GM23248 (cell line): ENCODE data around the gene KPNA2. TPM values are rescaled to one million over a fixed set of nuclear protein-coding genes. Genes with fewer than 3 reads are reported as not detected.
A peak's percentile ranks its signal among the peaks of the same experiment; 100 is the strongest.
"Not testable (repeated sequence)": the region's sequence is repeated elsewhere in the genome, so short reads cannot be mapped to it uniquely, and the experiment has no call there.

Experiments used
- DNase-seq: peaks from one replicate; pipeline ENCODE4 v3.0.0-alpha.2; 2015
- H2AFZ ChIP-seq: fragments of 200-600 bp; sonication (generic); 2 replicates; pipeline ENCODE4 v1.6.1; 2016; ENCODE audit warnings: antibody characterized with exemption
- H3F3A ChIP-seq: fragments of 200-600 bp; sonication (generic); 2 replicates; pipeline ENCODE4 v1.6.1; 2016; ENCODE audit warnings: mild to moderate bottlenecking, antibody characterized with exemption, mixed run types; ENCODE audit not compliant: insufficient read depth
- H3K27ac ChIP-seq: fragments of 200-600 bp; sonication (generic); 2 replicates; pipeline ENCODE4 v1.5.1; 2016; ENCODE audit warnings: mild to moderate bottlenecking
- H3K27me3 ChIP-seq: fragments of 200-600 bp; sonication (generic); replicated peaks from 2 replicates; pipeline ENCODE4 v1.6.1; 2016; ENCODE audit warnings: mild to moderate bottlenecking; ENCODE audit not compliant: insufficient read depth
- H3K36me3 ChIP-seq: fragments of 200-600 bp; sonication (generic); 2 replicates; pipeline ENCODE4 v1.6.1; 2016; ENCODE audit warnings: low read depth, mild to moderate bottlenecking
- H3K4me1 ChIP-seq: fragments of 200-600 bp; sonication (generic); 2 replicates; pipeline ENCODE4 v1.6.1; 2016; ENCODE audit warnings: mild to moderate bottlenecking; ENCODE audit not compliant: insufficient read depth
- H3K4me2 ChIP-seq: fragments of 200-600 bp; sonication (generic); one replicate; pipeline ENCODE4 v1.6.1; 2016; ENCODE audit warnings: mild to moderate bottlenecking; ENCODE audit not compliant: unreplicated experiment
- H3K4me3 ChIP-seq: fragments of 200-600 bp; sonication (generic); 2 replicates; pipeline ENCODE4 v1.5.1; 2016; ENCODE audit warnings: mild to moderate bottlenecking
- H3K79me2 ChIP-seq: fragments of 200-600 bp; sonication (generic); 2 replicates; pipeline ENCODE4 v1.6.1; 2016; ENCODE audit warnings: mild to moderate bottlenecking; ENCODE audit not compliant: insufficient read depth
- H3K9ac ChIP-seq: fragments of 200-600 bp; sonication (generic); 2 replicates; pipeline ENCODE4 v1.6.1; 2016; ENCODE audit warnings: mild to moderate bottlenecking
- H3K9me2 ChIP-seq: fragments of 200-600 bp; sonication (generic); 2 replicates; pipeline ENCODE4 v1.6.1; 2016; ENCODE audit warnings: mixed run types, mild to moderate bottlenecking, moderate library complexity; ENCODE audit not compliant: insufficient read depth
- H3K9me3 ChIP-seq: fragments of 200-600 bp; sonication (generic); one replicate; pipeline ENCODE4 v1.6.1; 2017; ENCODE audit warnings: low read depth
- H4K20me1 ChIP-seq: fragments of 200-600 bp; sonication (generic); 2 replicates; pipeline ENCODE4 v1.6.0; 2016; ENCODE audit not compliant: insufficient read depth
- EZH2 ChIP-seq: fragments of 200-600 bp; sonication (generic); IDR thresholded peaks from 2 replicates; pipeline ENCODE4 v1.6.1; 2018; ENCODE audit warnings: antibody characterized with exemption, mild to moderate bottlenecking; ENCODE audit not compliant: insufficient read depth, poor library complexity, severe bottlenecking
- EZH2phosphoT487 ChIP-seq: fragments of 200-600 bp; sonication (generic); IDR thresholded peaks from 2 replicates; pipeline ENCODE4 v1.6.1; 2018; ENCODE audit warnings: antibody characterized with exemption, moderate library complexity, mild to moderate bottlenecking, low read depth; ENCODE audit not compliant: insufficient read depth
- WGBS, 2 experiments: methylation state at CpG; one replicate each; pipeline ENCODE4 v1.1.6; 2015 to 2017; ENCODE audit warnings: low lambda C conversion rate in 2 of 2, low coverage in 1 of 2; ENCODE audit errors: missing lambda C conversion rate in 2 of 2; 5-methylcytosine and 5-hydroxymethylcytosine counted together
- in situ Hi-C: fragments of 300-500 bp; cut with MboI; formaldehyde crosslinking; loops from 2 replicates; pipeline ENCODE4 v1.15.0; 2020
- polyA plus RNA-seq: library from polyadenylated mRNA; unstranded; fragments of >200 nt; fragmentation: Nextera tagmentation; extraction: Ambion mirVana; gene quantifications from 2 replicates; pipeline ENCODE4 v1.2.1, GENCODE V29; 2016
- total RNA-seq: library from RNA; depleted of rRNA; stranded (reverse); fragments of >200 nt; shearing (Covaris generic); gene quantifications from 2 replicates; pipeline ENCODE4 v1.2.3, GENCODE V29; 2014

KPNA2 gene
- total and polyA plus RNA-seq, 2 experiments from 2014 or later, result 98.2 to 159 TPM

DNA sequence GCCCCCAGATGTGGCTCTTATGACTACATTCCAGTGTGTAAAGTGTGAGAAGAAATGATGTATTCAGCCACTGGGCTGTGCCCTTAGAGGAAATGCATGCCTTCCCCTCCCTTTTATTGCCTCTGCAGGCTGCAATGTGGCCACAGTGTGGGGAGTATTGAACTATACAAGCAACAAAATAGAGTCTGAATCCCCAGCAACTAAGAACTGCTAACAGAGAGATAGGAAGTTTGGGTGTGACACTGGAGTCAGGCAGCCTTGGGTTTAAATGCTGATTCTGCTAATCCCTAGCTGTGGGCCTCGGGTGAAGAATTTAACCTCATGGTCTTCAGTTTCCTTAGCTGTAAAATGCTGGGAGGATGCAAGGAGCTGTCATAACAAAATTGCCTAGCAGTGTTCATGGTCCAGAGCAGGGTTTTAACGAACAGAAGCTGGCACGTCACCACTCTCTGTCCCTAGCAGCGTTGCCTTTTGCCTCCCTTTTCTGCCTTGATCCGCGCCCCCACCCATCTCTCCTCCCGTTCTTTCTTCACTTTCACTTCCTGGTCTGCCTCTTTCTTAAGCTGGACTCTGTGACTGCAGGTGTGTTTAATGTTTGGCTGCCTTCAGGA lies 50.3 kb downstream of the KPNA2 start:
- Histone ChIP-seq H3K4me1 (no peaks in the 10 kb centered on the region), H3K9me3 (no peaks in the 10 kb centered on the region), H3F3A (no peaks in the 10 kb centered on the region), H3K79me2 (no peaks in the 10 kb centered on the region), H3K9ac (no peak overlapping the region), H3K4me3 (no peak overlapping the region), H2AFZ (no peak overlapping the region), H3K27ac (no peak overlapping the region), H4K20me1 (no peaks in the 10 kb centered on the region), H3K36me3 (no peaks in the 10 kb centered on the region), H3K9me2 (no peaks in the 10 kb centered on the region), H3K27me3 (no peaks in the 10 kb centered on the region), H3K4me2 (no peak overlapping the region)
- no peak for TF ChIP-seq EZH2phosphoT487
- TF ChIP-seq EZH2, result no peak
- in situ Hi-C loops, result no loop called here
- no peak for DNase-seq
- WGBS, 2 experiments, result 75 to 83% methylated on average over 7 of the region's 7 CpGs

DNA sequence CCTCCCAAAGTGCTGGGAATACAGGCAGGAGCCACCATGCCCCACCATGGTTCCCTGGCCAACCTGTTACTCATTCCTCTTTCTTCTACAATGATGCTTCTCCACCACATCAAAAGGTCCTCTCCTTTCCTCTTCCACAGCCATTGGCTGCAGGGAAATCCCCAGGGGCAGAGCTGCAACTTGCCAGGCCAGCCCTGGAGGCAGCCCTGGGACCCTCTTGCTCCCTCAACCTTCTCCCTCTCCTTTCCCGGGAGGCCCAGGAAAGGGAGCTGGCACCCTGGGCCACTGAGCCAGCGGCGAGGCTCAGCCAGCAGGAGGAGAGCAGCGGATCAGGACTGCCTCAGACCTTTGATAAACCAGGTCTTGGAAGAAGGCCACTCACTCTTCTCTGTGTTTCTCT lies 51.1 kb downstream of the KPNA2 start:
- H3K4me2 ChIP-seq, H3K4me1 ChIP-seq, in situ Hi-C loops, H3K36me3 ChIP-seq, H3K9me3 ChIP-seq, H3K27me3 ChIP-seq, H4K20me1 ChIP-seq, H2AFZ ChIP-seq, H3K27ac ChIP-seq, H3K79me2 ChIP-seq, H3K9ac ChIP-seq, H3K4me3 ChIP-seq, H3K9me2 ChIP-seq, DNase-seq, H3F3A ChIP-seq: not testable (repeated sequence)
- 92 to 98% methylated on average over 4 of the region's 4 CpGs for WGBS, 2 experiments

GRCh38 chr17:68087131-68087623 lies 51.6 kb downstream of the KPNA2 start:
- H3F3A ChIP-seq, H3K9me3 ChIP-seq, H3K4me3 ChIP-seq, H3K4me1 ChIP-seq, in situ Hi-C loops, H2AFZ ChIP-seq, H3K36me3 ChIP-seq, H3K4me2 ChIP-seq, DNase-seq, H3K27me3 ChIP-seq, H3K27ac ChIP-seq, H3K79me2 ChIP-seq, H4K20me1 ChIP-seq, H3K9me2 ChIP-seq, H3K9ac ChIP-seq: not testable (repeated sequence)
- WGBS, 2 experiments, result 79 to 89% methylated on average over 9 to 10 of the region's 11 CpGs

DNA sequence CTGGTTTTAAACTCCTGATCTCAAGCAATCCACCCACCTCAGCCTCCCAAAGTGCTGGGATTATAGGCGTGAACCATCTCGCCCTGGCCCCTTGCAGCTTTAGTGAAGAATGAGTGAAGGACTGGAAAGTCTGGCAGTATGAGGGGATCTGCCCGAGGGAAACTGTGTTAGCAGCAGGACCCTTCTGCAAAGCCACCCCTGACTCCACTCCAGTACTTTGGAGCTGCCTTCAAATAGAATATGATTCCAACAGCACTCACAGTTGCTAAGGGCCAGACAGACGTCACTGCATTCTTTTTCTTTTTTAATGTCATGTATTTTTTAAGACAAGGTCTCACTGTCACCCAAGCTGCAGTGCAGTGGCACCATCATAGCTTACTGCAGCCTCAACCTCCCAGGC lies 52.3 kb downstream of the KPNA2 start:
- Histone ChIP-seq H3K36me3 (no peaks in the 10 kb centered on the region), H3K4me3 (no peak overlapping the region), H3F3A (no peaks in the 10 kb centered on the region), H4K20me1 (no peaks in the 10 kb centered on the region), H3K4me2 (no peak overlapping the region), H3K9me2 (no peaks in the 10 kb centered on the region), H3K4me1 (no peaks in the 10 kb centered on the region), H3K9me3 (no peaks in the 10 kb centered on the region), H3K27ac (no peak overlapping the region), H2AFZ (no peak overlapping the region), H3K79me2 (no peaks in the 10 kb centered on the region), H3K9ac (no peak overlapping the region), H3K27me3 (no peaks in the 10 kb centered on the region)
- WGBS, 2 experiments, result 70% methylated on average over 4 of the region's 4 CpGs
- DNase-seq, result no peak
- in situ Hi-C loops, result no loop called here
- TF ChIP-seq EZH2 (no peak), EZH2phosphoT487 (no peak)

DNA sequence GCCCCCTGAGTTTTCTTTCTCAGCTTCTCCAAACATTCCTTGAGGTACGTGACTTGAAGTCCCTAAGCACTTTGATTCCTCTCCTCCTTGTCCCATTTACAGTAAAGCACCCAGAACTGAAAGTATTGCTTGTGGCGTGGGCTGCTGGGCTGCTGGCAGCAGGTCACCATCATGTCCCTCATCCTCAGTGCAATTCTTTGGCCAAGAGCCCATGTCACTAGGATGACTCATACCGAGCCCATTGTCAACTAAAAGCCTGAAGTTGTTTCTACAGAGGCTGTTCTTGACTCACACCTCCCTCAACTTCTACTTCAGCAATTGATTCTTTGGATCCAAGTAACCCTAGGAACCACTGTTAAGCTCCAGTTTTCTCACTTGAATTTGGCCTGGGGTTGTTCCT lies 54.3 kb downstream of the KPNA2 start:
- in situ Hi-C loops, result no loop called here
- H3K36me3 ChIP-seq, result no peaks in the 10 kb centered on the region
- no peaks in the 10 kb centered on the region for H4K20me1 ChIP-seq
- H3K4me1 ChIP-seq, result no peaks in the 10 kb centered on the region
- WGBS, 2 experiments, result 34 to 43% methylated on average over 3 of the region's 3 CpGs
- no peaks in the 10 kb centered on the region for H3K27me3 ChIP-seq
- peak; percentile 29 for DNase-seq
- H3K9me2 ChIP-seq, result no peaks in the 10 kb centered on the region
- H3K9me3 ChIP-seq, result no peaks in the 10 kb centered on the region
- no peaks in the 10 kb centered on the region for H3F3A ChIP-seq
- no peaks in the 10 kb centered on the region for H3K79me2 ChIP-seq
- no peak overlapping the region for H3K27ac ChIP-seq
- H3K9ac ChIP-seq, result no peak overlapping the region
- no peak overlapping the region for H2AFZ ChIP-seq
- H3K4me2 ChIP-seq, result no peak overlapping the region
- TF ChIP-seq EZH2, result no peak
- no peak for TF ChIP-seq EZH2phosphoT487
- H3K4me3 ChIP-seq, result no peak overlapping the region
